ENCODE results near the gene C9orf57. TPM values are rescaled to one million over a fixed set of nuclear protein-coding genes. Genes with fewer than 3 reads are reported as not detected.
A peak's percentile ranks its signal among the peaks of the same experiment; 100 is the strongest.

Gene C9orf57
- total RNA-seq, 4 donors from 2014 or later: not detected

GRCh38 chr9:72041775-72042194 is 18.6 kb downstream of the C9orf57 start:
- DNase-seq (peak; percentile 5 to 36), ATAC-seq (no peak)
- Histone ChIP-seq H3K4me1 (no peaks in the 10 kb centered on the region), H3K4me3 (no peak overlapping the region), H3K27me3 (no peaks in the 10 kb centered on the region), H3K9me3 (no peaks in the 10 kb centered on the region), H3K27ac (no peak overlapping the region), H3K36me3 (no peaks in the 10 kb centered on the region)
- intact Hi-C loops (cut with DNase I; ENCODE audit: low total_unique reads): no loop called here
- in situ Hi-C loops (cut with MboI; ENCODE audit: low sequenced_read_pairs in 4 of 4): loop anchor here (5.0 to 25.0 kb wide), 5 partner anchors 231 to 783 kb away; no protein-coding TSS in a partner anchor
- TF ChIP-seq POLR2A (IDR thresholded peaks at IDR 0.05) (no peak), CTCF (IDR thresholded peaks at IDR 0.05 in 4 of 5, conservative IDR thresholded peaks at IDR 0.05 in 1 of 5) (no peak)

GRCh38 chr9:72041369-72041768 is 19.0 kb downstream of the C9orf57 start:
- no peaks in the 10 kb centered on the region for H3K4me1 ChIP-seq
- H3K27ac ChIP-seq: no peak overlapping the region
- no peak for TF ChIP-seq CTCF (IDR thresholded peaks at IDR 0.05 in 4 of 5, conservative IDR thresholded peaks at IDR 0.05 in 1 of 5)
- TF ChIP-seq POLR2A (IDR thresholded peaks at IDR 0.05): no peak
- H3K27me3 ChIP-seq: no peaks in the 10 kb centered on the region
- H3K4me3 ChIP-seq: no peak overlapping the region
- in situ Hi-C loops (cut with MboI; ENCODE audit: low sequenced_read_pairs in 4 of 4) (loop anchor here (5.0 to 25.0 kb wide), 5 partner anchors 231 to 783 kb away; no protein-coding TSS in a partner anchor), intact Hi-C loops (cut with DNase I; ENCODE audit: low total_unique reads) (no loop called here)
- DNase-seq: no peak
- no peak for ATAC-seq
- no peaks in the 10 kb centered on the region for H3K36me3 ChIP-seq
- no peaks in the 10 kb centered on the region for H3K9me3 ChIP-seq

- no peak for ATAC-seq
- in situ Hi-C loops (cut with MboI; ENCODE audit: low sequenced_read_pairs in 4 of 4) (loop anchor here (5.0 to 25.0 kb wide), 6 partner anchors 233 to 785 kb away; no protein-coding TSS in a partner anchor), intact Hi-C loops (cut with DNase I; ENCODE audit: low total_unique reads) (loop anchor here (1.0 to 5.0 kb wide), 3 partner anchors 222 to 783 kb away; no protein-coding TSS in a partner anchor)
- TF ChIP-seq CTCF (IDR thresholded peaks at IDR 0.05 in 4 of 5, conservative IDR thresholded peaks at IDR 0.05 in 1 of 5): no peak
- TF ChIP-seq POLR2A (IDR thresholded peaks at IDR 0.05): no peak
- Histone ChIP-seq H3K27ac (no peak overlapping the region), H3K4me1 (no peaks in the 10 kb centered on the region), H3K4me3 (no peak overlapping the region), H3K9me3 (no peaks in the 10 kb centered on the region), H3K27me3 (no peaks in the 10 kb centered on the region), H3K36me3 (no peaks in the 10 kb centered on the region)
- DNase-seq: no peak
Observed at GRCh38 chr9:72039532-72039931, 20.9 kb downstream of the C9orf57 start.

GRCh38 chr9:72038890-72039410 is 21.5 kb downstream of the C9orf57 start:
- ATAC-seq: peak; percentile 72 to 91
- TF ChIP-seq CTCF (IDR thresholded peaks at IDR 0.05 in 4 of 5, conservative IDR thresholded peaks at IDR 0.05 in 1 of 5) (peak; percentile 82 to 97 (median 91)), POLR2A (IDR thresholded peaks at IDR 0.05) (no peak)
- Histone ChIP-seq H3K4me1 (no peaks in the 10 kb centered on the region), H3K36me3 (no peaks in the 10 kb centered on the region), H3K4me3 (no peak overlapping the region), H3K27ac (no peak overlapping the region), H3K9me3 (no peaks in the 10 kb centered on the region), H3K27me3 (no peaks in the 10 kb centered on the region)
- DNase-seq: peak; percentile 40 to 61
- intact Hi-C loops (cut with DNase I; ENCODE audit: low total_unique reads): loop anchor here (1.0 to 5.0 kb wide), 3 partner anchors 222 to 783 kb away; no protein-coding TSS in a partner anchor
- in situ Hi-C loops (cut with MboI; ENCODE audit: low sequenced_read_pairs in 4 of 4): loop anchor here (5.0 to 25.0 kb wide), 6 partner anchors 233 to 786 kb away; no protein-coding TSS in a partner anchor

Measured in gastrocnemius medialis (tissue), 4 donors.